ENCODE data around the gene SP4.

SP4 gene

GRCh38 chr7:21427871-21428658 lies at the start of gene SP4:
SP4 (plus strand) TSS chr7:21428083; CDS start chr7:21428252, 169 bp downstream.
- DNase-seq (ENCODE audit: low read depth), result peak; percentile 94

- no peak for DNase-seq (ENCODE audit: low read depth)
Measured at GRCh38 chr7:21383227-21384220, 44.4 kb upstream of the SP4 start.

GRCh38 chr7:21393937-21394336 lies 33.9 kb upstream of the SP4 start:
- no peak for DNase-seq (ENCODE audit: low read depth)

- DNase-seq (ENCODE audit: low read depth), result no peak
Measured at GRCh38 chr7:21401944-21402343, 25.9 kb upstream of the SP4 start.

- DNase-seq (ENCODE audit: low read depth), result no peak
Measured at GRCh38 chr7:21407796-21408480, 19.9 kb upstream of the SP4 start.

- DNase-seq (ENCODE audit: low read depth), result no peak
Measured at GRCh38 chr7:21408481-21408820, 19.4 kb upstream of the SP4 start.

- no peak for DNase-seq (ENCODE audit: low read depth)
Measured at GRCh38 chr7:21412410-21412851, 15.5 kb upstream of the SP4 start.

- DNase-seq (ENCODE audit: low read depth), result no peak
Measured at GRCh38 chr7:21412957-21413356, 14.9 kb upstream of the SP4 start.

GRCh38 chr7:21413502-21413901 lies 14.4 kb upstream of the SP4 start:
- no peak for DNase-seq (ENCODE audit: low read depth)

GRCh38 chr7:21414795-21415393 lies 13.0 kb upstream of the SP4 start:
- DNase-seq (ENCODE audit: low read depth), result no peak

- no peak for DNase-seq (ENCODE audit: low read depth)
Measured at GRCh38 chr7:21417647-21418046, 10.2 kb upstream of the SP4 start.

- no peak for DNase-seq (ENCODE audit: low read depth)
Measured at GRCh38 chr7:21422751-21423150, 5.1 kb upstream of the SP4 start.

- DNase-seq (ENCODE audit: low read depth), result no peak
Measured at GRCh38 chr7:21425290-21425689, 2.6 kb upstream of the SP4 start.

GRCh38 chr7:21426286-21427181 lies 1.3 kb upstream of the SP4 start:
- DNase-seq (ENCODE audit: low read depth), result no peak

GRCh38 chr7:21427182-21427870 lies 557 bp upstream of the SP4 start:
- peak; percentile 98 for DNase-seq (ENCODE audit: low read depth)

GRCh38 chr7:21428659-21428941 lies 717 bp downstream of the SP4 start:
- DNase-seq (ENCODE audit: low read depth), result no peak

GRCh38 chr7:21429021-21429420 lies 1.1 kb downstream of the SP4 start:
- no peak for DNase-seq (ENCODE audit: low read depth)

GRCh38 chr7:21429786-21430574 lies 2.1 kb downstream of the SP4 start:
- DNase-seq (ENCODE audit: low read depth), result no peak

GRCh38 chr7:21430575-21430954 lies 2.7 kb downstream of the SP4 start:
- DNase-seq (ENCODE audit: low read depth), result no peak

Data from activated T-cell treated with anti-CD3 and anti-CD28 coated beads for 1 hour (primary cell).